Endothelial cell of umbilical vein (primary cell): ENCODE results near the gene MNAT1. TPM values are rescaled to one million over a fixed set of nuclear protein-coding genes. Genes with fewer than 3 reads are reported as not detected.

Experiments
- BruUV-seq: library from RNA; stranded (reverse); fragments of 400-500 nt; replicated peaks from 2 replicates; lab custom pipeline; 2021; lab: Mats Ljungman, UMichigan
- CTCF ChIA-PET: fragments of 300-600, 350-600 bp; sonication (Branson Sonifier 250); formaldehyde crosslinking; loops from one replicate; lab custom pipeline; 2021; ENCODE audit warnings: antibody characterized with exemption, inconsistent platforms; lab: Charles Lee
- POLR2A ChIA-PET: fragments of 300-600, 350-600 bp; sonication (Branson Sonifier 250); formaldehyde crosslinking; loops from one replicate; lab custom pipeline; 2021; ENCODE audit warnings: antibody characterized with exemption, inconsistent platforms; lab: Charles Lee
- DNase-seq: peaks from one replicate; pipeline ENCODE4 v3.0.0-alpha.2; 2011; ENCODE audit warnings: low read depth, low spot score
- FAIRE-seq: peaks from 2 replicates; lab custom pipeline; 2011; peaks lifted over from hg19 to GRCh38; lab: Jason Lieb, UNC
- H2AFZ ChIP-seq: 2 replicates; pipeline ENCODE4 v1.6.0; 2012; ENCODE audit warnings: low read depth, low read length, control low read depth, inconsistent platforms
- H3K27ac ChIP-seq: 2 replicates; pipeline ENCODE4 v1.5.1; 2011; ENCODE audit warnings: low read depth, mild to moderate bottlenecking, control low read depth, low read length, moderate library complexity; ENCODE audit not compliant: insufficient read depth
- H3K27me3 ChIP-seq, 2 experiments: 2 replicates each; pipeline versions ENCODE4 v1.6.0 to v1.6.1; 2011; ENCODE audit warnings: low read length in 2 of 2, mixed read lengths in 1 of 2; ENCODE audit not compliant: control insufficient read depth in 2 of 2, insufficient read depth in 2 of 2
- H3K36me3 ChIP-seq, 2 experiments: 2 replicates in 1 of 2; 3 replicates in 1 of 2; pipeline ENCODE4 v1.5.1; 2011; ENCODE audit warnings: low read length in 2 of 2, mild to moderate bottlenecking in 1 of 2, moderate library complexity in 1 of 2; ENCODE audit not compliant: control insufficient read depth in 2 of 2, insufficient read depth in 2 of 2; ENCODE audit errors: extremely low read depth in 1 of 2
- H3K4me1 ChIP-seq: 3 replicates; pipeline ENCODE4 v1.5.1; 2011; ENCODE audit warnings: mild to moderate bottlenecking, low read length; ENCODE audit not compliant: control insufficient read depth, insufficient read depth; ENCODE audit errors: extremely low read depth
- H3K4me2 ChIP-seq: 2 replicates; pipeline ENCODE4 v1.6.1; 2011; ENCODE audit warnings: low read length, control low read depth, mixed read lengths; ENCODE audit not compliant: insufficient read depth
- H3K4me3 ChIP-seq, 3 experiments: fragments of 200-600 bp in 1 of 3; sonication (generic), shearing (Covaris generic) in 1 of 3; replicated peaks in 1 of 3; 2 replicates each; pipeline ENCODE4 v1.5.1; 2011 to 2016; ENCODE audit warnings: control low read depth in 3 of 3, low read length in 3 of 3, mild to moderate bottlenecking in 2 of 3, inconsistent platforms in 1 of 3, low read depth in 1 of 3, moderate library complexity in 1 of 3; ENCODE audit not compliant: insufficient read depth in 1 of 3
- H3K79me2 ChIP-seq: 2 replicates; pipeline ENCODE4 v1.6.0; 2012; ENCODE audit warnings: low read length, inconsistent platforms; ENCODE audit not compliant: control insufficient read depth, insufficient read depth
- H3K9ac ChIP-seq: replicated peaks from 2 replicates; pipeline ENCODE3; 2011; ENCODE audit warnings: low read length, control low read depth; ENCODE audit not compliant: insufficient read depth; ENCODE audit errors: extremely low read depth
- H3K9me1 ChIP-seq: replicated peaks from 3 replicates; pipeline ENCODE4 v1.6.0; 2011; ENCODE audit warnings: mild to moderate bottlenecking, low read length; ENCODE audit not compliant: control insufficient read depth, insufficient read depth; ENCODE audit errors: extremely low read depth
- H3K9me3 ChIP-seq: replicated peaks from 2 replicates; pipeline ENCODE4 v1.5.1; 2012; ENCODE audit warnings: low read length, inconsistent platforms; ENCODE audit not compliant: control insufficient read depth, insufficient read depth
- H4K20me1 ChIP-seq: replicated peaks from 2 replicates; pipeline ENCODE3; 2011; ENCODE audit warnings: mild to moderate bottlenecking, low read length; ENCODE audit not compliant: control insufficient read depth, insufficient read depth; ENCODE audit errors: extremely low read depth
- CTCF ChIP-seq, 2 donors: IDR thresholded peaks; 1 replicate in 1 of 2; 2 replicates in 1 of 2; pipeline ENCODE4 v1.5.1; 2011; ENCODE audit warnings: low read length in 2 of 2, mild to moderate bottlenecking in 2 of 2, moderate library complexity in 2 of 2, control low read depth in 1 of 2, inconsistent platforms in 1 of 2, low read depth in 1 of 2; ENCODE audit not compliant: insufficient read depth in 1 of 2; ENCODE audit errors: extremely low read depth in 1 of 2
- EZH2 ChIP-seq: IDR thresholded peaks from 2 replicates; pipeline ENCODE4 v1.6.1; 2012; ENCODE audit warnings: borderline replicate concordance, low read depth, mild to moderate bottlenecking, moderate library complexity, low read length, inconsistent platforms; ENCODE audit not compliant: severe bottlenecking
- FOS ChIP-seq: IDR thresholded peaks from 2 replicates; pipeline ENCODE4 v1.6.1; 2011; ENCODE audit warnings: mild to moderate bottlenecking, low read length, moderate library complexity, borderline replicate concordance; ENCODE audit not compliant: insufficient read depth
- GATA2 ChIP-seq: IDR thresholded peaks from 2 replicates; pipeline ENCODE4 v1.7.0; 2011; ENCODE audit warnings: low read depth, mild to moderate bottlenecking, moderate library complexity, mixed read lengths, low read length; ENCODE audit not compliant: insufficient read length, insufficient read depth
- JUN ChIP-seq: IDR thresholded peaks from 2 replicates; pipeline ENCODE4 v1.6.1; 2011; ENCODE audit warnings: borderline replicate concordance, low read depth; ENCODE audit not compliant: insufficient read length, insufficient read depth
- MYC ChIP-seq: IDR thresholded peaks from one replicate; pipeline ENCODE4 v1.6.1; 2011; ENCODE audit warnings: mild to moderate bottlenecking, low read depth, low read length
- POLR2A ChIP-seq: IDR thresholded peaks from 2 replicates; pipeline ENCODE4 v1.6.1; 2012; ENCODE audit warnings: low read depth, mild to moderate bottlenecking, control low read depth, low read length
- POLR2AphosphoS5 ChIP-seq: IDR thresholded peaks from 2 replicates; pipeline ENCODE4 v1.6.1; 2012; ENCODE audit warnings: low read depth, mild to moderate bottlenecking, control low read depth, low read length, moderate library complexity; ENCODE audit not compliant: insufficient read depth
- dilution Hi-C: fragments of 300-500 bp; cut with MboI; formaldehyde crosslinking; loops from one replicate; pipeline ENCODE4 v1.15.0; 2019; ENCODE audit warnings: low sequenced_read_pairs; ENCODE audit not compliant: extremely low pct_ligation_motif_present
- intact Hi-C: fragments of 100-400 bp; cut with micrococcal nuclease; formaldehyde crosslinking; loops from one replicate; pipeline ENCODE4 v1.10.0; 2022
- polyA plus RNA-seq, 4 experiments: library from polyadenylated mRNA; depleted of rRNA in 3 of 4; stranded (reverse) in 3 of 4; unstranded in 1 of 4; fragments of >200 nt; gene quantifications; 2 replicates each; pipeline versions ENCODE4 v1.2.1 to v1.2.3, GENCODE V29; 2011 to 2012; ENCODE audit warnings: missing spikeins in 1 of 4
- total RNA-seq: library from RNA; stranded (reverse); gene quantifications from 2 replicates; pipeline ENCODE4 v1.2.3, GENCODE V29; 2021
- TF ChIP-seq, protein P1 (sequence below): IDR thresholded peaks from 2 replicates; pipeline ENCODE4 v1.6.1; 2011; ENCODE audit not compliant: insufficient read depth, insufficient read length

MNAT1 gene
- total and polyA plus RNA-seq, 2 donors (not counting 3 experiments of a cell fraction or from before 2014, with no cell fraction given): 35.7 to 55.7 TPM

GRCh38 chr14:60691383-60692113 lies 43.0 kb upstream of the MNAT1 start:
- no peak overlapping the region for H2AFZ ChIP-seq
- dilution Hi-C loops (no loop called here), intact Hi-C loops (no loop called here)
- H3K27ac ChIP-seq: no peak overlapping the region
- ChIA-PET POLR2A (no interaction called here), CTCF (interaction anchor here (1.4 to 1.5 kb wide), 2 partner anchors 9 to 22 kb away, joined by 4 read pairs; no protein-coding TSS in a partner anchor)
- H3K4me1 ChIP-seq: no peaks in the 10 kb centered on the region
- no peak overlapping the region for H3K9ac ChIP-seq
- no peaks in the 10 kb centered on the region for H3K9me3 ChIP-seq
- no peaks in the 10 kb centered on the region for H3K9me1 ChIP-seq
- BruUV-seq: no TSS peak
- FAIRE-seq (no peak), DNase-seq (no peak)
- H3K4me2 ChIP-seq: no peak overlapping the region
- peaks cover 0 to 2% of the 10 kb centered on the region in 2 experiments for H3K27me3 ChIP-seq
- no peak overlapping the region for H3K4me3 ChIP-seq
- H4K20me1 ChIP-seq: no peaks in the 10 kb centered on the region
- H3K79me2 ChIP-seq: no peaks in the 10 kb centered on the region
- no peaks in the 10 kb centered on the region for H3K36me3 ChIP-seq
- TF ChIP-seq FOS (no peak), CTCF (IDR thresholded peaks at IDR 0.05; ENCODE audit: extremely low read depth in 1 of 2, insufficient read depth in 1 of 2, low read depth in 1 of 2, low read length in 2 of 2) (no peak), MYC (no peak), EZH2 (no peak), POLR2AphosphoS5 (no peak), GATA2 (no peak), JUN (no peak), POLR2A (no peak)
- TF ChIP-seq, protein P1, sequence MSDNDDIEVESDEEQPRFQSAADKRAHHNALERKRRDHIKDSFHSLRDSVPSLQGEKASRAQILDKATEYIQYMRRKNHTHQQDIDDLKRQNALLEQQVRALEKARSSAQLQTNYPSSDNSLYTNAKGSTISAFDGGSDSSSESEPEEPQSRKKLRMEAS: no peak
